K562 (cell line): Measurements from ENCODE around the gene NKAIN1. TPM values are rescaled to one million over a fixed set of nuclear protein-coding genes. Genes with fewer than 3 reads are reported as not detected.

ENCODE experiments used
- DIDO1 ChIP-seq: fragments of 450-650 bp; IDR thresholded peaks from 2 replicates; pipeline ENCODE4 v1.6.1; 2016; ENCODE audit warnings: low read depth, missing biosample characterization, missing genetic modification characterization
- FOXJ2 ChIP-seq: fragments of 200-800 bp; sonication (Bioruptor generic); IDR thresholded peaks from 2 replicates; pipeline ENCODE4 v1.6.1; 2016; ENCODE audit warnings: missing genetic modification characterization, missing compliant biosample characterization
- HLTF ChIP-seq: fragments of 450-650 bp; IDR thresholded peaks from 2 replicates; pipeline ENCODE4 v1.6.1; 2016
- HNRNPL ChIP-seq: fragments of 200-400 bp; formaldehyde crosslinking; IDR thresholded peaks from 2 replicates; pipeline ENCODE4 v1.6.1; 2017; ENCODE audit warnings: low read depth, mild to moderate bottlenecking, low read length
- KDM1A ChIP-seq, 2 experiments: fragments of 450-650 bp; IDR thresholded peaks; 2 replicates each; pipeline ENCODE4 v1.6.1; 2016; ENCODE audit warnings: mild to moderate bottlenecking in 2 of 2
- LCOR ChIP-seq: sonication (generic); formaldehyde crosslinking; IDR thresholded peaks from 2 replicates; pipeline ENCODE4 v1.8.0; 2022; ENCODE audit warnings: mild to moderate bottlenecking, missing genetic modification reagents
- NFIX ChIP-seq: fragments of 250-450 bp; sonication (Bioruptor Pico); IDR thresholded peaks from 2 replicates; pipeline ENCODE4 v1.4.0; 2020; ENCODE audit warnings: low read depth, mild to moderate bottlenecking, moderate library complexity
- NR4A1 ChIP-seq, 2 experiments: fragments of 250-450 bp in 1 of 2; fragments of 450-650 bp in 1 of 2; sonication (Bioruptor Pico) in 1 of 2; IDR thresholded peaks; 2 replicates each; pipeline versions ENCODE4 v1.4.0 to v1.6.1; 2016 to 2020; ENCODE audit warnings: mild to moderate bottlenecking in 2 of 2, missing compliant biosample characterization in 1 of 2, missing genetic modification characterization in 1 of 2, moderate library complexity in 1 of 2
- PHB2 ChIP-seq: fragments of 450-650 bp; IDR thresholded peaks from 2 replicates; pipeline ENCODE4 v1.6.1; 2017; ENCODE audit warnings: low read depth
- RBM14 ChIP-seq: fragments of 200-400 bp; formaldehyde crosslinking; IDR thresholded peaks from 2 replicates; pipeline ENCODE4 v1.6.1; 2018; ENCODE audit warnings: low read depth, mild to moderate bottlenecking, low read length, moderate library complexity, borderline replicate concordance; ENCODE audit not compliant: insufficient read depth
- SLC30A9 ChIP-seq: fragments of 250-450 bp; sonication (Bioruptor Pico); IDR thresholded peaks from 2 replicates; pipeline ENCODE4 v1.8.0; 2022; ENCODE audit warnings: mild to moderate bottlenecking, moderate library complexity
- TAF1 ChIP-seq: IDR thresholded peaks from 2 replicates; pipeline ENCODE4 v1.6.1; 2011; ENCODE audit warnings: mild to moderate bottlenecking, low read length, moderate library complexity; ENCODE audit not compliant: insufficient read depth, control insufficient read depth, severe bottlenecking; ENCODE audit errors: extremely low read depth
- TCF7L2 ChIP-seq: fragments of 150-350 bp; IDR thresholded peaks from 2 replicates; pipeline ENCODE4 v1.6.1; 2016; ENCODE audit warnings: low read depth, mild to moderate bottlenecking, low read length, moderate library complexity
- TFAM ChIP-seq: fragments of 250-450 bp; sonication (Bioruptor Pico); conservative IDR thresholded peaks from 2 replicates; pipeline ENCODE4 v1.5.0; 2021; ENCODE audit warnings: mild to moderate bottlenecking, moderate library complexity
- THRAP3 ChIP-seq: fragments of 450-650 bp; IDR thresholded peaks from 2 replicates; pipeline ENCODE4 v1.6.1; 2016; ENCODE audit warnings: mild to moderate bottlenecking, inconsistent platforms, borderline replicate concordance
- XRCC3 ChIP-seq: fragments of 450-650 bp; IDR thresholded peaks from 2 replicates; pipeline ENCODE4 v1.6.1; 2017; ENCODE audit warnings: mild to moderate bottlenecking, moderate library complexity
- ZNF184 ChIP-seq: sonication (generic); formaldehyde crosslinking; IDR thresholded peaks from 2 replicates; pipeline ENCODE4 v1.5.0; 2020; ENCODE audit warnings: missing genetic modification reagents
- ZNF77 ChIP-seq: fragments of 250-450 bp; sonication (Bioruptor Pico); IDR thresholded peaks from 2 replicates; pipeline ENCODE4 v1.5.0; 2020
- ZNF830 ChIP-seq: fragments of 250-450 bp; sonication (Bioruptor Pico); IDR thresholded peaks from 2 replicates; pipeline ENCODE4 v1.5.0; 2021; ENCODE audit warnings: mild to moderate bottlenecking
- polyA plus RNA-seq, 8 experiments: library from polyadenylated mRNA; depleted of rRNA in 4 of 8; stranded (reverse) in 5 of 8; unstranded in 3 of 8; fragments of >200 nt; fragmentation: Nextera tagmentation in 2 of 8; fragmentation: Illumina TruSeq in 1 of 8; extraction: Ambion mirVana in 2 of 8; extraction: Trizol in 1 of 8; gene quantifications; 2 replicates each; pipeline versions ENCODE4 v1.2.1 to v1.2.3, GENCODE V29; 2011 to 2014; ENCODE audit warnings: inconsistent platforms in 1 of 8, missing spikeins in 1 of 8
- total RNA-seq, 7 experiments: library from RNA; depleted of rRNA in 6 of 7; stranded (reverse); fragments of >200 nt in 6 of 7; fragmentation: Illumina TruSeq in 2 of 7; extraction: Trizol in 2 of 7; gene quantifications; 2 replicates each; pipeline versions ENCODE4 v1.2.1 to v1.2.3, GENCODE V29; 2011 to 2021; ENCODE audit warnings: low replicate concordance in 1 of 7
- TF ChIP-seq, protein P1 (sequence below), 2 experiments: fragments of 250-450 bp in 1 of 2; fragments of 450-650 bp in 1 of 2; sonication (Bioruptor Pico) in 1 of 2; IDR thresholded peaks; 2 replicates each; pipeline versions ENCODE4 v1.6.1 to v1.8.0; 2016 to 2021; ENCODE audit warnings: mild to moderate bottlenecking in 2 of 2, moderate library complexity in 2 of 2, missing compliant biosample characterization in 1 of 2, missing genetic modification characterization in 1 of 2
- TF ChIP-seq, protein P2 (sequence below): sonication (generic); formaldehyde crosslinking; IDR thresholded peaks from 2 replicates; pipeline ENCODE4 v1.8.1; 2023; ENCODE audit warnings: mild to moderate bottlenecking, missing genetic modification reagents, moderate library complexity
- TF ChIP-seq, protein P3 (sequence below): fragments of 200-800 bp; sonication (Bioruptor generic); IDR thresholded peaks from 2 replicates; pipeline ENCODE4 v1.6.1; 2017; ENCODE audit warnings: missing genetic modification characterization, missing compliant biosample characterization
- TF ChIP-seq, protein P4 (sequence below): fragments of 250-450 bp; sonication (Bioruptor Pico); IDR thresholded peaks from 2 replicates; pipeline ENCODE4 v1.4.0; 2020

NKAIN1 gene
- total and polyA plus RNA-seq, 9 of the 15 experiments (the other 6 are each of a cell fraction or from before 2014, with no cell fraction given): 0.03 to 0.22 (median 0.04) TPM; not detected in 3

DNA sequence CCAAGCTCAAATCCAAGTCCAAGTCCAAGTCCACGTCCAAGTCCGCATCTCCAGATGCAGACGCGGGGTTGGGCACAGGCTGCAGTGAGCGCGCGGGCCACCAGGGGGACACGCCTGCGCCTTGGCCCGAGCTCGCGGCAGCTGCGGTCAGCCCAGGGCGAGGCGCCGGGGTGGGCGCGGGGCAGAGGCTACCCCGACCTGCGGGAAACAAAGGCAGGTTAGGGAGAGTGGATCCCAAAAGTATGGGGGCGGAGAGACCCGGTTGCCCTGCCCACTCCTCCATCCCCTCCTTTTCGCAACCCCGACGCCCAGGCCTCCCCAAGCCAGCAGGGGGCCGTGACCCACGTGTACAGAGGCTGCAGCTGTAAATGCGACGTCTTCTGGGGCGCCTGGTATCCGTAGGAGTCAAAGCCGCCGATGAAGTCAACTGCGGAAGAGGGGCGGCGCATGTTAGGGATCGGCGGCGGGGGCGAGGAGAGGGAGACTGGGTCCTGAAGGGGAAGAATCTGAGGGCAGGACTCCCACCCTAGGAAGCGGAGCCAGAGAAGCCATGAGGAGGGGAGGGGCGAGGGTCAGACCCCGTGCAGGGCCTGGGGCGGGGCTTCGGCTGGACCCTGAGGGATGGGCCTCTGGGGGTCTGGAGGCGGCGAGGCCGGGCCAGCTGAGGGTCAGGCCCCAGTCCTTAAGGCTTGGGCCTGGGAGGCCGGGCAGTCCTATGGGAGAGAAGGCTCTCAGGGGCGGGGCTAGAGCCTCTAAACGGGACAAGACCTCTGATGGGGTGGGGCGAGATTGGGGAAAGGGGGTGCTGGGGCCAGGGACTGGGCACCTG is 58.0 kb downstream of the NKAIN1 start (continued):
- no peak for TF ChIP-seq NFIX
- no peak for TF ChIP-seq XRCC3
- TF ChIP-seq LCOR (CRISPR knock-in tag): no peak
- no peak for TF ChIP-seq TFAM (CRISPR knock-in tag)
- no peak for TF ChIP-seq ZNF77 (CRISPR knock-in tag)
- TF ChIP-seq, protein P1, sequence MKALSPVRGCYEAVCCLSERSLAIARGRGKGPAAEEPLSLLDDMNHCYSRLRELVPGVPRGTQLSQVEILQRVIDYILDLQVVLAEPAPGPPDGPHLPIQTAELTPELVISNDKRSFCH (CRISPR knock-in tag; IDR thresholded peaks at IDR 0.05): no peak
- TF ChIP-seq, protein P1 (tag; IDR thresholded peaks at IDR 0.05): peak; percentile 92
- TF ChIP-seq FOXJ2 (tag): no peak
- no peak for TF ChIP-seq PHB2
- no peak for TF ChIP-seq KDM1A (IDR thresholded peaks at IDR 0.05)
- TF ChIP-seq, protein P2, sequence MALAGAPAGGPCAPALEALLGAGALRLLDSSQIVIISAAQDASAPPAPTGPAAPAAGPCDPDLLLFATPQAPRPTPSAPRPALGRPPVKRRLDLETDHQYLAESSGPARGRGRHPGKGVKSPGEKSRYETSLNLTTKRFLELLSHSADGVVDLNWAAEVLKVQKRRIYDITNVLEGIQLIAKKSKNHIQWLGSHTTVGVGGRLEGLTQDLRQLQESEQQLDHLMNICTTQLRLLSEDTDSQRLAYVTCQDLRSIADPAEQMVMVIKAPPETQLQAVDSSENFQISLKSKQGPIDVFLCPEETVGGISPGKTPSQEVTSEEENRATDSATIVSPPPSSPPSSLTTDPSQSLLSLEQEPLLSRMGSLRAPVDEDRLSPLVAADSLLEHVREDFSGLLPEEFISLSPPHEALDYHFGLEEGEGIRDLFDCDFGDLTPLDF (CRISPR knock-in tag): peak; percentile 43; the same call in 1 of the 2 replicates
- no peak for TF ChIP-seq ZNF184 (CRISPR knock-in tag)
- TF ChIP-seq TCF7L2: no peak
- no peak for TF ChIP-seq THRAP3
- TF ChIP-seq, protein P3, sequence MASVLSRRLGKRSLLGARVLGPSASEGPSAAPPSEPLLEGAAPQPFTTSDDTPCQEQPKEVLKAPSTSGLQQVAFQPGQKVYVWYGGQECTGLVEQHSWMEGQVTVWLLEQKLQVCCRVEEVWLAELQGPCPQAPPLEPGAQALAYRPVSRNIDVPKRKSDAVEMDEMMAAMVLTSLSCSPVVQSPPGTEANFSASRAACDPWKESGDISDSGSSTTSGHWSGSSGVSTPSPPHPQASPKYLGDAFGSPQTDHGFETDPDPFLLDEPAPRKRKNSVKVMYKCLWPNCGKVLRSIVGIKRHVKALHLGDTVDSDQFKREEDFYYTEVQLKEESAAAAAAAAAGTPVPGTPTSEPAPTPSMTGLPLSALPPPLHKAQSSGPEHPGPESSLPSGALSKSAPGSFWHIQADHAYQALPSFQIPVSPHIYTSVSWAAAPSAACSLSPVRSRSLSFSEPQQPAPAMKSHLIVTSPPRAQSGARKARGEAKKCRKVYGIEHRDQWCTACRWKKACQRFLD (CRISPR knock-in tag): peak; percentile 76
- no peak for TF ChIP-seq HLTF
- TF ChIP-seq NR4A1 (CRISPR knock-in tag; IDR thresholded peaks at IDR 0.05): no peak; the same call in 1 of the 2 replicates
- TF ChIP-seq NR4A1 (tag; IDR thresholded peaks at IDR 0.05): no peak; the same call in 1 of the 2 replicates
- no peak for TF ChIP-seq DIDO1 (tag)
- TF ChIP-seq TAF1: no peak
- TF ChIP-seq HNRNPL: 0 out of 2 replicates have a peak, but pooled peaks have one; percentile 18
- 0 out of 2 replicates have a peak, but pooled peaks have one; percentile 38 for TF ChIP-seq RBM14
- TF ChIP-seq ZNF830 (CRISPR knock-in tag): no peak
- TF ChIP-seq, protein P4, sequence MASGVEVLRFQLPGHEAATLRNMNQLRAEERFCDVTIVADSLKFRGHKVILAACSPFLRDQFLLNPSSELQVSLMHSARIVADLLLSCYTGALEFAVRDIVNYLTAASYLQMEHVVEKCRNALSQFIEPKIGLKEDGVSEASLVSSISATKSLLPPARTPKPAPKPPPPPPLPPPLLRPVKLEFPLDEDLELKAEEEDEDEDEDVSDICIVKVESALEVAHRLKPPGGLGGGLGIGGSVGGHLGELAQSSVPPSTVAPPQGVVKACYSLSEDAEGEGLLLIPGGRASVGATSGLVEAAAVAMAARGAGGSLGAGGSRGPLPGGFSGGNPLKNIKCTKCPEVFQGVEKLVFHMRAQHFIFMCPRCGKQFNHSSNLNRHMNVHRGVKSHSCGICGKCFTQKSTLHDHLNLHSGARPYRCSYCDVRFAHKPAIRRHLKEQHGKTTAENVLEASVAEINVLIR (CRISPR knock-in tag): 0 out of 2 replicates have a peak, but pooled peaks have one; percentile 22
- no peak for TF ChIP-seq SLC30A9 (CRISPR knock-in tag)
